ENCODE measurements around the gene CAPN14. TPM values are rescaled to one million over a fixed set of nuclear protein-coding genes. Genes with fewer than 3 reads are reported as not detected.

Gene CAPN14
- 0.03 to 0.07 TPM (median 0.05 TPM) in 3 of 5 replicates, not detected in the others for total RNA-seq (2022; extraction: Qiagen RNA extraction; ENCODE audit: low read depth)

GRCh38 chr2:31217465-31218200 is at the start of gene CAPN14:
Gene CAPN14, minus strand, starts transcription at chr2:31217515. Its CDS starts 12,068 bp downstream, at chr2:31205447.

GRCh38 chr2:31233741-31234682 is 16.7 kb upstream of the CAPN14 start, which contains the start of gene EHD3:
Gene EHD3, plus strand, starts transcription at chr2:31234152. Its CDS starts 470 bp downstream, at chr2:31234622.

GRCh38 chr2:31138037-31138962 is 79.0 kb downstream of the CAPN14 start, which contains the start of gene GALNT14:
Gene GALNT14, minus strand, starts transcription at chr2:31138440. Its CDS starts 354 bp downstream, at chr2:31138086.

Other genes with a start within 250 kb of the CAPN14 start
- gene GALNT14, start 79.1 kb downstream of the CAPN14 start, total RNA-seq (2022; extraction: Qiagen RNA extraction; ENCODE audit: low read depth) = 44.2 to 55.1 TPM (median 48.9 TPM) in 5 replicates
- gene EHD3, start 16.6 kb upstream of the CAPN14 start, total RNA-seq (2022; extraction: Qiagen RNA extraction; ENCODE audit: low read depth) = 8.5 to 10.6 TPM (median 9.1 TPM) in 5 replicates
- gene XDH, start 197.2 kb upstream of the CAPN14 start, total RNA-seq (2022; extraction: Qiagen RNA extraction; ENCODE audit: low read depth) = 1.4 to 2.4 TPM (median 1.5 TPM) in 5 replicates

Data from A549 treated with RU486 at 1 μM for 4 hours (cell line).